GM12878 (cell line): ENCODE data around the gene XPC. TPM values are rescaled to one million over a fixed set of nuclear protein-coding genes. Genes with fewer than 3 reads are reported as not detected.

Source experiments
- polyA plus RNA-seq, 11 experiments: library from polyadenylated mRNA; depleted of rRNA in 4 of 11; unstranded in 6 of 11; stranded (reverse) in 5 of 11; fragments of >200 nt; fragmentation: Nextera tagmentation in 4 of 11; fragmentation: Illumina TruSeq in 1 of 11; extraction: Ambion mirVana in 4 of 11; extraction: Trizol in 1 of 11; gene quantifications; 1 replicate in 1 of 11; 2 replicates in 10 of 11; pipeline versions ENCODE4 v1.2.1 to v1.2.3, GENCODE V29; 2011 to 2016; ENCODE audit warnings: inconsistent platforms in 2 of 11, missing spikeins in 2 of 11, low read depth in 1 of 11
- total RNA-seq, 4 experiments: library from RNA; depleted of rRNA in 3 of 4; stranded (reverse); fragments of >200 nt in 3 of 4; fragmentation: Illumina TruSeq in 1 of 4; extraction: Trizol in 1 of 4; gene quantifications; 2 replicates each; pipeline versions ENCODE4 v1.2.1 to v1.2.3, GENCODE V29; 2013 to 2021

The XPC gene
- total and polyA plus RNA-seq, 10 of the 15 experiments (the other 5 are each of a cell fraction or from before 2014, with no cell fraction given) = 4.0 to 48.3 (median 29.8) TPM

Other genes starting within 250 kb of the XPC start
- gene CHCHD4, start 53.7 kb downstream of the XPC start, total RNA-seq (2014; rRNA removed) = 22.4 and 27.0 TPM in 2 replicates
- gene CHCHD4, start 53.7 kb downstream of the XPC start, total RNA-seq (2014; rRNA removed; fragmentation: Illumina TruSeq; extraction: Trizol) = 24.4 and 24.6 TPM in 2 replicates
- gene CHCHD4, start 53.7 kb downstream of the XPC start, total RNA-seq (2021) = 20.1 and 21.0 TPM in 2 replicates
- 22.9 and 28.8 TPM in 2 replicates for gene CHCHD4, start 53.7 kb downstream of the XPC start, polyA plus RNA-seq (2011; rRNA removed)
- 34.9 and 38.4 TPM in 2 replicates for gene CHCHD4, start 53.7 kb downstream of the XPC start, polyA plus RNA-seq (2014; fragmentation: Illumina TruSeq; extraction: Trizol)
- 10 to 100 TPM; 37.9 to 46.8 TPM for gene CHCHD4, start 53.7 kb downstream of the XPC start, polyA plus RNA-seq (2014; fragmentation: Nextera tagmentation; extraction: Ambion mirVana)
- gene CHCHD4, start 53.7 kb downstream of the XPC start, polyA plus RNA-seq (2014; rRNA removed) = 25.3 and 26.0 TPM in 2 replicates
- gene CHCHD4, start 53.7 kb downstream of the XPC start, polyA plus RNA-seq (2016; fragmentation: Nextera tagmentation; extraction: Ambion mirVana) = 10 to 100 TPM; 31.9 to 36.4 TPM
- 23.0 and 25.0 TPM in 2 replicates for gene TMEM43, start 53.5 kb downstream of the XPC start, total RNA-seq (2014; rRNA removed)
- gene TMEM43, start 53.5 kb downstream of the XPC start, total RNA-seq (2014; rRNA removed; fragmentation: Illumina TruSeq; extraction: Trizol) = 15.4 and 15.7 TPM in 2 replicates
- gene TMEM43, start 53.5 kb downstream of the XPC start, total RNA-seq (2021) = 18.0 and 18.7 TPM in 2 replicates
- 29.9 and 33.0 TPM in 2 replicates for gene TMEM43, start 53.5 kb downstream of the XPC start, polyA plus RNA-seq (2011; rRNA removed)
- gene TMEM43, start 53.5 kb downstream of the XPC start, polyA plus RNA-seq (2014; fragmentation: Illumina TruSeq; extraction: Trizol) = 16.9 and 17.5 TPM in 2 replicates
- 1 to 10 TPM; 7.2 to 7.6 TPM for gene TMEM43, start 53.5 kb downstream of the XPC start, polyA plus RNA-seq (2014; fragmentation: Nextera tagmentation; extraction: Ambion mirVana)
- 17.1 and 18.3 TPM in 2 replicates for gene TMEM43, start 53.5 kb downstream of the XPC start, polyA plus RNA-seq (2014; rRNA removed)
- 10 to 100 TPM; 22.3 to 24.4 TPM for gene TMEM43, start 53.5 kb downstream of the XPC start, polyA plus RNA-seq (2016; fragmentation: Nextera tagmentation; extraction: Ambion mirVana)
- gene LSM3, start 216 bp upstream of the XPC start, total RNA-seq (2014; rRNA removed) = 15.5 and 17.1 TPM in 2 replicates
- 26.8 and 30.5 TPM in 2 replicates for gene LSM3, start 216 bp upstream of the XPC start, total RNA-seq (2014; rRNA removed; fragmentation: Illumina TruSeq; extraction: Trizol)
- 16.0 and 18.3 TPM in 2 replicates for gene LSM3, start 216 bp upstream of the XPC start, total RNA-seq (2021)
- 25.2 and 44.6 TPM in 2 replicates for gene LSM3, start 216 bp upstream of the XPC start, polyA plus RNA-seq (2011; rRNA removed)
- 27.8 and 33.8 TPM in 2 replicates for gene LSM3, start 216 bp upstream of the XPC start, polyA plus RNA-seq (2014; fragmentation: Illumina TruSeq; extraction: Trizol)
- 100 to 1,000 TPM in 1 of 2 experiments, 10 to 100 TPM in 1; 98.1 to 111 TPM for gene LSM3, start 216 bp upstream of the XPC start, polyA plus RNA-seq (2014; fragmentation: Nextera tagmentation; extraction: Ambion mirVana)
- 20.0 and 23.9 TPM in 2 replicates for gene LSM3, start 216 bp upstream of the XPC start, polyA plus RNA-seq (2014; rRNA removed)
- gene LSM3, start 216 bp upstream of the XPC start, polyA plus RNA-seq (2016; fragmentation: Nextera tagmentation; extraction: Ambion mirVana) = 10 to 100 TPM; 79.6 to 85.3 TPM
- gene SLC6A6, start 224.0 kb upstream of the XPC start, total RNA-seq (2014; rRNA removed) = 28.2 and 28.3 TPM in 2 replicates
- gene SLC6A6, start 224.0 kb upstream of the XPC start, total RNA-seq (2014; rRNA removed; fragmentation: Illumina TruSeq; extraction: Trizol) = 18.6 and 19.7 TPM in 2 replicates
- 44.5 and 47.0 TPM in 2 replicates for gene SLC6A6, start 224.0 kb upstream of the XPC start, total RNA-seq (2021)
- 14.1 and 21.8 TPM in 2 replicates for gene SLC6A6, start 224.0 kb upstream of the XPC start, polyA plus RNA-seq (2011; rRNA removed)
- 25.7 and 28.5 TPM in 2 replicates for gene SLC6A6, start 224.0 kb upstream of the XPC start, polyA plus RNA-seq (2014; fragmentation: Illumina TruSeq; extraction: Trizol)
- gene SLC6A6, start 224.0 kb upstream of the XPC start, polyA plus RNA-seq (2014; fragmentation: Nextera tagmentation; extraction: Ambion mirVana) = 1 to 10 TPM; 5.6 to 6.2 TPM
- gene SLC6A6, start 224.0 kb upstream of the XPC start, polyA plus RNA-seq (2014; rRNA removed) = 26.4 and 26.5 TPM in 2 replicates
- 10 to 100 TPM; 10.0 to 13.4 TPM for gene SLC6A6, start 224.0 kb upstream of the XPC start, polyA plus RNA-seq (2016; fragmentation: Nextera tagmentation; extraction: Ambion mirVana)